ENCODE results near the gene MCOLN1. TPM values are rescaled to one million over a fixed set of nuclear protein-coding genes. Genes with fewer than 3 reads are reported as not detected.

The MCOLN1 gene
- total RNA-seq, 1 experiment from 2014 or later: 10.8 TPM

- no peak for DNase-seq (ENCODE audit: unreplicated experiment)
- Mint-ChIP-seq H3K27me3 (ENCODE audit: insufficient read depth, unreplicated experiment) (no peaks in the 10 kb centered on the region), H3K36me3 (ENCODE audit: insufficient read depth, unreplicated experiment) (no peaks in the 10 kb centered on the region), H3K4me3 (ENCODE audit: unreplicated experiment) (no peak overlapping the region), H3K27ac (ENCODE audit: low read depth, unreplicated experiment) (no peak overlapping the region), H3K4me1 (ENCODE audit: insufficient read depth, unreplicated experiment) (no peaks in the 10 kb centered on the region), H3K9me3 (ENCODE audit: unreplicated experiment) (no peaks in the 10 kb centered on the region)
- POLR2A ChIA-PET: no interaction called here
- intact Hi-C loops (cut with micrococcal nuclease): no loop called here
- TF ChIP-seq, protein P1, sequence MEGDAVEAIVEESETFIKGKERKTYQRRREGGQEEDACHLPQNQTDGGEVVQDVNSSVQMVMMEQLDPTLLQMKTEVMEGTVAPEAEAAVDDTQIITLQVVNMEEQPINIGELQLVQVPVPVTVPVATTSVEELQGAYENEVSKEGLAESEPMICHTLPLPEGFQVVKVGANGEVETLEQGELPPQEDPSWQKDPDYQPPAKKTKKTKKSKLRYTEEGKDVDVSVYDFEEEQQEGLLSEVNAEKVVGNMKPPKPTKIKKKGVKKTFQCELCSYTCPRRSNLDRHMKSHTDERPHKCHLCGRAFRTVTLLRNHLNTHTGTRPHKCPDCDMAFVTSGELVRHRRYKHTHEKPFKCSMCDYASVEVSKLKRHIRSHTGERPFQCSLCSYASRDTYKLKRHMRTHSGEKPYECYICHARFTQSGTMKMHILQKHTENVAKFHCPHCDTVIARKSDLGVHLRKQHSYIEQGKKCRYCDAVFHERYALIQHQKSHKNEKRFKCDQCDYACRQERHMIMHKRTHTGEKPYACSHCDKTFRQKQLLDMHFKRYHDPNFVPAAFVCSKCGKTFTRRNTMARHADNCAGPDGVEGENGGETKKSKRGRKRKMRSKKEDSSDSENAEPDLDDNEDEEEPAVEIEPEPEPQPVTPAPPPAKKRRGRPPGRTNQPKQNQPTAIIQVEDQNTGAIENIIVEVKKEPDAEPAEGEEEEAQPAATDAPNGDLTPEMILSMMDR (IDR thresholded peaks at IDR 0.05; ENCODE audit: unreplicated experiment): no peak
- CTCF ChIA-PET: no interaction called here
- no TSS peak for BruUV-seq (replicated peaks)
These were observed 5.7 kb downstream of the MCOLN1 start for GRCh38 chr19:7528192-7528519.

- ChIA-PET CTCF (interaction anchor here (0.6 kb wide), 1 partner anchor 174 kb away, joined by 3 read pairs; no protein-coding TSS in a partner anchor), POLR2A (no interaction called here)
- BruUV-seq (replicated peaks): no TSS peak
- H3K27ac Mint-ChIP-seq (ENCODE audit: low read depth, unreplicated experiment): no peak overlapping the region
- TF ChIP-seq, protein P1 (IDR thresholded peaks at IDR 0.05; ENCODE audit: unreplicated experiment): no peak
- no peak overlapping the region for H3K4me3 Mint-ChIP-seq (ENCODE audit: unreplicated experiment)
- H3K9me3 Mint-ChIP-seq (ENCODE audit: unreplicated experiment): no peaks in the 10 kb centered on the region
- H3K27me3 Mint-ChIP-seq (ENCODE audit: insufficient read depth, unreplicated experiment): no peaks in the 10 kb centered on the region
- peaks cover 5% of the 10 kb centered on the region for H3K36me3 Mint-ChIP-seq (ENCODE audit: insufficient read depth, unreplicated experiment)
- intact Hi-C loops (cut with micrococcal nuclease): no loop called here
- DNase-seq (ENCODE audit: unreplicated experiment): no peak
- H3K4me1 Mint-ChIP-seq (ENCODE audit: insufficient read depth, unreplicated experiment): no peaks in the 10 kb centered on the region
These were observed 6.3 kb downstream of the MCOLN1 start for GRCh38 chr19:7528522-7529245.

- no TSS peak for BruUV-seq (replicated peaks)
- POLR2A ChIA-PET: no interaction called here
- TF ChIP-seq, protein P1 (IDR thresholded peaks at IDR 0.05; ENCODE audit: unreplicated experiment): no peak
- no peak for DNase-seq (ENCODE audit: unreplicated experiment)
- Mint-ChIP-seq H3K9me3 (ENCODE audit: unreplicated experiment) (no peaks in the 10 kb centered on the region), H3K4me3 (ENCODE audit: unreplicated experiment) (no peak overlapping the region), H3K36me3 (ENCODE audit: insufficient read depth, unreplicated experiment) (peaks cover 6% of the 10 kb centered on the region), H3K4me1 (ENCODE audit: insufficient read depth, unreplicated experiment) (no peaks in the 10 kb centered on the region), H3K27ac (ENCODE audit: low read depth, unreplicated experiment) (no peak overlapping the region), H3K27me3 (ENCODE audit: insufficient read depth, unreplicated experiment) (no peaks in the 10 kb centered on the region)
- CTCF ChIA-PET: interaction anchor here (0.6 kb wide), 1 partner anchor 174 kb away, joined by 3 read pairs; no protein-coding TSS in a partner anchor
- intact Hi-C loops (cut with micrococcal nuclease): no loop called here
These were observed 6.8 kb downstream of the MCOLN1 start for GRCh38 chr19:7529246-7529600.

- DNase-seq (ENCODE audit: unreplicated experiment): no peak
- ChIA-PET CTCF (interaction anchor here (0.6 kb wide), 1 partner anchor 175 kb away, joined by 3 read pairs; no protein-coding TSS in a partner anchor), POLR2A (no interaction called here)
- intact Hi-C loops (cut with micrococcal nuclease): loop anchor here (10.0 kb wide), 1 partner anchor 175 kb away; no protein-coding TSS in a partner anchor
- Mint-ChIP-seq H3K27ac (ENCODE audit: low read depth, unreplicated experiment) (no peak overlapping the region), H3K9me3 (ENCODE audit: unreplicated experiment) (no peaks in the 10 kb centered on the region), H3K4me3 (ENCODE audit: unreplicated experiment) (no peak overlapping the region), H3K36me3 (ENCODE audit: insufficient read depth, unreplicated experiment) (peaks cover 6% of the 10 kb centered on the region), H3K4me1 (ENCODE audit: insufficient read depth, unreplicated experiment) (no peaks in the 10 kb centered on the region), H3K27me3 (ENCODE audit: insufficient read depth, unreplicated experiment) (no peaks in the 10 kb centered on the region)
- TF ChIP-seq, protein P1 (IDR thresholded peaks at IDR 0.05; ENCODE audit: unreplicated experiment): no peak
- no TSS peak for BruUV-seq (replicated peaks)
These were observed 7.4 kb downstream of the MCOLN1 start for GRCh38 chr19:7529610-7530490.

All from MCF 10A (cell line).